Ishikawa (cell line): ENCODE measurements around the gene ATP1B3.

Source experiments
- EGR1 ChIP-seq: IDR thresholded peaks from 2 replicates; pipeline ENCODE4 v1.6.1; 2012
- EP300 ChIP-seq: IDR thresholded peaks from 2 replicates; pipeline ENCODE4 v1.6.1; 2012; ENCODE audit warnings: borderline replicate concordance
- FOXM1 ChIP-seq: IDR thresholded peaks from 2 replicates; pipeline ENCODE4 v1.6.1; 2012; ENCODE audit warnings: low read depth, borderline replicate concordance
- NFIC ChIP-seq: IDR thresholded peaks from 2 replicates; pipeline ENCODE4 v1.6.1; 2012
- TAF1 ChIP-seq: IDR thresholded peaks from 2 replicates; pipeline ENCODE4 v1.6.1; 2012; ENCODE audit warnings: low read depth, mild to moderate bottlenecking
- TCF12 ChIP-seq: IDR thresholded peaks from 2 replicates; pipeline ENCODE4 v1.6.1; 2012; ENCODE audit warnings: low read depth
- YY1 ChIP-seq: IDR thresholded peaks from 2 replicates; pipeline ENCODE4 v1.6.1; 2012; ENCODE audit warnings: low read depth
- TF ChIP-seq, protein P1 (sequence below): IDR thresholded peaks from 2 replicates; pipeline ENCODE4 v1.6.1; 2012; ENCODE audit warnings: low read depth, mild to moderate bottlenecking
- TF ChIP-seq, protein P2 (sequence below): IDR thresholded peaks from 2 replicates; pipeline ENCODE4 v1.6.1; 2012

GRCh38 chr3:141898908-141899307, 22.5 kb downstream of the ATP1B3 start:
- TF ChIP-seq, protein P1, sequence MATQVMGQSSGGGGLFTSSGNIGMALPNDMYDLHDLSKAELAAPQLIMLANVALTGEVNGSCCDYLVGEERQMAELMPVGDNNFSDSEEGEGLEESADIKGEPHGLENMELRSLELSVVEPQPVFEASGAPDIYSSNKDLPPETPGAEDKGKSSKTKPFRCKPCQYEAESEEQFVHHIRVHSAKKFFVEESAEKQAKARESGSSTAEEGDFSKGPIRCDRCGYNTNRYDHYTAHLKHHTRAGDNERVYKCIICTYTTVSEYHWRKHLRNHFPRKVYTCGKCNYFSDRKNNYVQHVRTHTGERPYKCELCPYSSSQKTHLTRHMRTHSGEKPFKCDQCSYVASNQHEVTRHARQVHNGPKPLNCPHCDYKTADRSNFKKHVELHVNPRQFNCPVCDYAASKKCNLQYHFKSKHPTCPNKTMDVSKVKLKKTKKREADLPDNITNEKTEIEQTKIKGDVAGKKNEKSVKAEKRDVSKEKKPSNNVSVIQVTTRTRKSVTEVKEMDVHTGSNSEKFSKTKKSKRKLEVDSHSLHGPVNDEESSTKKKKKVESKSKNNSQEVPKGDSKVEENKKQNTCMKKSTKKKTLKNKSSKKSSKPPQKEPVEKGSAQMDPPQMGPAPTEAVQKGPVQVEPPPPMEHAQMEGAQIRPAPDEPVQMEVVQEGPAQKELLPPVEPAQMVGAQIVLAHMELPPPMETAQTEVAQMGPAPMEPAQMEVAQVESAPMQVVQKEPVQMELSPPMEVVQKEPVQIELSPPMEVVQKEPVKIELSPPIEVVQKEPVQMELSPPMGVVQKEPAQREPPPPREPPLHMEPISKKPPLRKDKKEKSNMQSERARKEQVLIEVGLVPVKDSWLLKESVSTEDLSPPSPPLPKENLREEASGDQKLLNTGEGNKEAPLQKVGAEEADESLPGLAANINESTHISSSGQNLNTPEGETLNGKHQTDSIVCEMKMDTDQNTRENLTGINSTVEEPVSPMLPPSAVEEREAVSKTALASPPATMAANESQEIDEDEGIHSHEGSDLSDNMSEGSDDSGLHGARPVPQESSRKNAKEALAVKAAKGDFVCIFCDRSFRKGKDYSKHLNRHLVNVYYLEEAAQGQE, result no peak
- TF ChIP-seq YY1 (no peak), EP300 (no peak), EGR1 (no peak), TAF1 (no peak), FOXM1 (no peak), NFIC (no peak), TCF12 (no peak)
- TF ChIP-seq, protein P2, sequence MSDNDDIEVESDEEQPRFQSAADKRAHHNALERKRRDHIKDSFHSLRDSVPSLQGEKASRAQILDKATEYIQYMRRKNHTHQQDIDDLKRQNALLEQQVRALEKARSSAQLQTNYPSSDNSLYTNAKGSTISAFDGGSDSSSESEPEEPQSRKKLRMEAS, result no peak
